Subcutaneous abdominal adipose tissue (tissue), 5 donors: ENCODE measurements around the gene TAL1.
"Not testable (repeated sequence)": the region's sequence is repeated elsewhere in the genome, so short reads cannot be mapped to it uniquely, and the experiment has no call there.

Source experiments
- H3K27ac ChIP-seq: one replicate; pipeline ENCODE4 v1.7.0; 2013; ENCODE audit warnings: low read depth, mild to moderate bottlenecking, inconsistent platforms, low read length, moderate library complexity
- H3K27me3 ChIP-seq, 5 donors: one replicate each; pipeline ENCODE4 v1.7.0; 2013; ENCODE audit warnings: low read length in 5 of 5, inconsistent platforms in 1 of 5; ENCODE audit not compliant: control insufficient read depth in 5 of 5, insufficient read depth in 4 of 5
- H3K36me3 ChIP-seq, 5 donors: one replicate each; pipeline ENCODE4 v1.7.0; 2013; ENCODE audit warnings: low read length in 5 of 5; ENCODE audit not compliant: control insufficient read depth in 5 of 5, insufficient read depth in 5 of 5
- H3K4me1 ChIP-seq, 5 donors: one replicate each; pipeline ENCODE4 v1.7.0; 2013; ENCODE audit warnings: low read length in 5 of 5, mild to moderate bottlenecking in 3 of 5, moderate library complexity in 1 of 5; ENCODE audit not compliant: control insufficient read depth in 5 of 5, insufficient read depth in 5 of 5
- H3K4me3 ChIP-seq, 5 donors: one replicate each; pipeline ENCODE4 v1.7.0; 2013; ENCODE audit warnings: low read length in 5 of 5, low read depth in 1 of 5
- H3K9ac ChIP-seq, 5 donors: one replicate each; pipeline ENCODE4 v1.7.0; 2013; ENCODE audit warnings: low read length in 5 of 5, mild to moderate bottlenecking in 4 of 5, moderate library complexity in 3 of 5
- H3K9me3 ChIP-seq, 5 donors: one replicate each; pipeline ENCODE4 v1.7.0; 2013; ENCODE audit warnings: low read length in 5 of 5; ENCODE audit not compliant: control insufficient read depth in 5 of 5
- donor health status: healthy.
- donor health status: healthy.
- donor health status: healthy.
- donor health status: healthy.
- donor health status: healthy.

The TAL1 gene

GRCh38 chr1:47232187-47232874, at the start of gene TAL1:
Gene TAL1, minus strand, starts transcription at chr1:47232225. Its CDS starts 6,337 bp downstream, at chr1:47225888.
- Histone ChIP-seq H3K27me3 (peaks cover 43 to 61% (median 57%) of the 10 kb centered on the region in 5 donors), H3K4me3 (peak within 1 kb of the TSS; percentile 61 to 93 (median 74)), H3K9me3 (no peaks in the 10 kb centered on the region), H3K36me3 (no peaks in the 10 kb centered on the region), H3K9ac (peak within 1 kb of the TSS in 4 of 5 donors; percentile 44 to 95 (median 76)), H3K4me1 (peaks cover 0 to 52% (median 27%) of the 10 kb centered on the region in 5 donors), H3K27ac (peak within 1 kb of the TSS; percentile 73)

GRCh38 chr1:47280142-47280541, 48.1 kb upstream of the TAL1 start:
- Histone ChIP-seq H3K9me3 (no peaks in the 10 kb centered on the region), H3K27me3 (no peaks in the 10 kb centered on the region), H3K27ac (no peak overlapping the region), H3K4me1 (peaks cover 0 to 4% (median 0%) of the 10 kb centered on the region in 5 donors), H3K36me3 (peaks cover 0 to 9% (median 0%) of the 10 kb centered on the region in 5 donors), H3K9ac (no peak overlapping the region), H3K4me3 (no peak overlapping the region)

GRCh38 chr1:47276850-47277249, 44.8 kb upstream of the TAL1 start:
- Histone ChIP-seq H3K27ac (no peak overlapping the region), H3K9ac (no peak overlapping the region), H3K9me3 (no peaks in the 10 kb centered on the region), H3K27me3 (no peaks in the 10 kb centered on the region), H3K36me3 (peaks cover 0 to 9% (median 0%) of the 10 kb centered on the region in 5 donors), H3K4me3 (no peak overlapping the region), H3K4me1 (no peaks in the 10 kb centered on the region)

GRCh38 chr1:47275811-47276210, 43.8 kb upstream of the TAL1 start:
- H3K4me3 ChIP-seq, H3K9ac ChIP-seq, H3K4me1 ChIP-seq, H3K36me3 ChIP-seq, H3K27me3 ChIP-seq, H3K9me3 ChIP-seq, H3K27ac ChIP-seq: not testable (repeated sequence)

- not testable (repeated sequence) for H3K27ac ChIP-seq, H3K4me1 ChIP-seq, H3K9ac ChIP-seq, H3K9me3 ChIP-seq, H3K27me3 ChIP-seq, H3K4me3 ChIP-seq, H3K36me3 ChIP-seq
Measured at GRCh38 chr1:47265529-47265928, 33.5 kb upstream of the TAL1 start.

- Histone ChIP-seq H3K4me1 (no peaks in the 10 kb centered on the region), H3K9me3 (no peaks in the 10 kb centered on the region), H3K4me3 (no peak overlapping the region), H3K9ac (no peak overlapping the region), H3K27ac (no peak overlapping the region), H3K36me3 (no peaks in the 10 kb centered on the region), H3K27me3 (no peaks in the 10 kb centered on the region)
Measured at GRCh38 chr1:47262787-47263413, 30.9 kb upstream of the TAL1 start.

- Histone ChIP-seq H3K4me1 (no peaks in the 10 kb centered on the region), H3K36me3 (no peaks in the 10 kb centered on the region), H3K27me3 (no peaks in the 10 kb centered on the region), H3K27ac (no peak overlapping the region), H3K4me3 (no peak overlapping the region), H3K9me3 (no peaks in the 10 kb centered on the region), H3K9ac (no peak overlapping the region)
Measured at GRCh38 chr1:47257224-47257623, 25.2 kb upstream of the TAL1 start.

GRCh38 chr1:47252795-47253194, 20.8 kb upstream of the TAL1 start:
- Histone ChIP-seq H3K36me3 (no peaks in the 10 kb centered on the region), H3K4me3 (no peak overlapping the region), H3K9ac (no peak overlapping the region), H3K4me1 (no peaks in the 10 kb centered on the region), H3K27ac (no peak overlapping the region), H3K9me3 (no peaks in the 10 kb centered on the region), H3K27me3 (no peaks in the 10 kb centered on the region)

GRCh38 chr1:47252369-47252768, 20.3 kb upstream of the TAL1 start:
- Histone ChIP-seq H3K9ac (no peak overlapping the region), H3K4me3 (no peak overlapping the region), H3K27me3 (no peaks in the 10 kb centered on the region), H3K4me1 (no peaks in the 10 kb centered on the region), H3K36me3 (no peaks in the 10 kb centered on the region), H3K27ac (no peak overlapping the region), H3K9me3 (no peaks in the 10 kb centered on the region)

GRCh38 chr1:47249755-47250154, 17.7 kb upstream of the TAL1 start:
- Histone ChIP-seq H3K4me1 (no peaks in the 10 kb centered on the region), H3K36me3 (no peaks in the 10 kb centered on the region), H3K27ac (no peak overlapping the region), H3K9me3 (no peaks in the 10 kb centered on the region), H3K4me3 (no peak overlapping the region), H3K27me3 (peaks cover 0 to 2% (median 0%) of the 10 kb centered on the region in 5 donors), H3K9ac (no peak overlapping the region)
